ENCODE data around the gene ZNF689. TPM values are rescaled to one million over a fixed set of nuclear protein-coding genes. Genes with fewer than 3 reads are reported as not detected.

Gene ZNF689
- total RNA-seq, 1 donor from 2014 or later, result 7.7 TPM

- no peak for TF ChIP-seq CTCF (conservative IDR thresholded peaks at IDR 0.05; ENCODE audit: low read depth, low read length)
- H3K4me3 ChIP-seq (ENCODE audit: low read depth, low read length), result no peak overlapping the region
- DNase-seq (ENCODE audit: low read depth), result no peak
Observed at GRCh38 chr16:30655815-30656347, 45.7 kb upstream of the ZNF689 start.

- TF ChIP-seq CTCF (conservative IDR thresholded peaks at IDR 0.05; ENCODE audit: low read depth, low read length), result no peak
- no peak overlapping the region for H3K4me3 ChIP-seq (ENCODE audit: low read depth, low read length)
Observed at GRCh38 chr16:30654856-30655255, 44.7 kb upstream of the ZNF689 start.

GRCh38 chr16:30652718-30653117, 42.5 kb upstream of the ZNF689 start:
- no peak overlapping the region for H3K4me3 ChIP-seq (ENCODE audit: low read depth, low read length)
- DNase-seq (ENCODE audit: low read depth), result no peak
- no peak for TF ChIP-seq CTCF (conservative IDR thresholded peaks at IDR 0.05; ENCODE audit: low read depth, low read length)

More at GRCh38 chr16:30654856-30655255, 44.7 kb upstream of the ZNF689 start:
- no peak for DNase-seq (ENCODE audit: low read depth)

GRCh38 chr16:30652005-30652296, 41.8 kb upstream of the ZNF689 start:
- no peak for DNase-seq (ENCODE audit: low read depth)
- H3K4me3 ChIP-seq (ENCODE audit: low read depth, low read length), result peak overlapping the region; percentile 100
- no peak for TF ChIP-seq CTCF (conservative IDR thresholded peaks at IDR 0.05; ENCODE audit: low read depth, low read length)

- peak; percentile 50 for TF ChIP-seq CTCF (conservative IDR thresholded peaks at IDR 0.05; ENCODE audit: low read depth, low read length)
- H3K4me3 ChIP-seq (ENCODE audit: low read depth, low read length), result peak overlapping the region; percentile 100
- no peak for DNase-seq (ENCODE audit: low read depth)
Observed at GRCh38 chr16:30651124-30652004, 41.2 kb upstream of the ZNF689 start.

GRCh38 chr16:30650369-30651123, 40.4 kb upstream of the ZNF689 start, which contains the start of gene PRR14:
Gene PRR14 (plus strand): TSS chr16:30650960. CDS start chr16:30651646, 686 bp downstream.
- TF ChIP-seq CTCF (conservative IDR thresholded peaks at IDR 0.05; ENCODE audit: low read depth, low read length), result peak; percentile 6
- DNase-seq (ENCODE audit: low read depth), result peak; percentile 89
- peak within 1 kb of the TSS; percentile 100 for H3K4me3 ChIP-seq (ENCODE audit: low read depth, low read length)
